K562 (cell line): ENCODE data around the gene THAP6.

Experiments
- EP300 ChIP-seq: IDR thresholded peaks from 2 replicates; pipeline ENCODE4 v1.6.1; 2012; ENCODE audit warnings: low read length, improper control_type of control experiment
- FOS ChIP-seq: IDR thresholded peaks from 3 replicates; pipeline ENCODE4 v1.6.1; 2011; ENCODE audit not compliant: insufficient read length; ENCODE audit errors: extremely low read depth
- HDAC1 ChIP-seq, 2 experiments: fragments of 450-650 bp; IDR thresholded peaks; 2 replicates each; pipeline ENCODE4 v1.6.1; 2016 to 2017; ENCODE audit warnings: inconsistent platforms in 1 of 2, mild to moderate bottlenecking in 1 of 2, moderate library complexity in 1 of 2
- RBFOX2 ChIP-seq: fragments of 200-400 bp; formaldehyde crosslinking; IDR thresholded peaks from 2 replicates; pipeline ENCODE4 v1.6.1; 2017; ENCODE audit warnings: low read depth, mild to moderate bottlenecking, low read length, moderate library complexity
- SREBF1 ChIP-seq: fragments of 150-350 bp; IDR thresholded peaks from 2 replicates; pipeline ENCODE4 v1.6.1; 2014; ENCODE audit warnings: antibody characterized with exemption, low read depth, low read length, borderline replicate concordance
- TAL1 ChIP-seq: fragments of 450-650 bp; IDR thresholded peaks from 2 replicates; pipeline ENCODE4 v1.6.1; 2016; ENCODE audit warnings: mild to moderate bottlenecking

- TF ChIP-seq FOS (no peak), HDAC1 (IDR thresholded peaks at IDR 0.05) (no peak), RBFOX2 (no peak), EP300 (no peak), SREBF1 (no peak), TAL1 (no peak)
Observed at GRCh38 chr4:75497133-75497532, 17.1 kb upstream of the THAP6 start.
